WERI-Rb-1 (cell line): Measurements from ENCODE around the gene FFAR4.

Experiments used
- DNase-seq: peaks from one replicate; pipeline ENCODE4 v3.0.0-alpha.2; 2020
- H3K27ac ChIP-seq: fragments of 250-450 bp; sonication (Bioruptor Pico); 2 replicates; pipeline ENCODE4 v1.5.1; 2020; ENCODE audit warnings: mild to moderate bottlenecking, moderate library complexity
- H3K27me3 ChIP-seq: fragments of 250-450 bp; sonication (Bioruptor Pico); 2 replicates; pipeline ENCODE4 v1.5.1; 2021; ENCODE audit warnings: mild to moderate bottlenecking, low read depth, moderate library complexity; ENCODE audit not compliant: insufficient read depth, severe bottlenecking
- H3K36me3 ChIP-seq: fragments of 250-450 bp; sonication (Bioruptor Pico); 2 replicates; pipeline ENCODE4 v1.5.1; 2020; ENCODE audit warnings: mild to moderate bottlenecking, moderate library complexity
- H3K4me3 ChIP-seq: 2 replicates; pipeline ENCODE4 v1.5.1; 2011; ENCODE audit warnings: low read depth, mild to moderate bottlenecking, control low read depth, low read length
- H3K9me3 ChIP-seq: fragments of 250-450 bp; sonication (Bioruptor Pico); 2 replicates; pipeline ENCODE4 v1.5.1; 2021; ENCODE audit warnings: mild to moderate bottlenecking, moderate library complexity; ENCODE audit not compliant: severe bottlenecking
- CTCF ChIP-seq: IDR thresholded peaks from 2 replicates; pipeline ENCODE4 v1.5.1; 2011; ENCODE audit warnings: low read depth, mild to moderate bottlenecking, control low read depth, inconsistent platforms, low read length

Gene FFAR4

GRCh38 chr10:93615576-93616235 lies 49.2 kb downstream of the FFAR4 start:
- Histone ChIP-seq H3K4me3 (no peak overlapping the region), H3K36me3 (no peaks in the 10 kb centered on the region), H3K27me3 (no peaks in the 10 kb centered on the region), H3K9me3 (no peaks in the 10 kb centered on the region), H3K27ac (peak overlapping the region; percentile 88)
- no peak for TF ChIP-seq CTCF
- no peak for DNase-seq

- no peak overlapping the region for H3K27ac ChIP-seq
- H3K4me3 ChIP-seq: no peak overlapping the region
- no peak for TF ChIP-seq CTCF
- no peaks in the 10 kb centered on the region for H3K27me3 ChIP-seq
- no peaks in the 10 kb centered on the region for H3K9me3 ChIP-seq
- no peak for DNase-seq
- H3K36me3 ChIP-seq: peaks cover 13% of the 10 kb centered on the region
Observed at GRCh38 chr10:93620925-93621324, 54.5 kb downstream of the FFAR4 start.

GRCh38 chr10:93622942-93623341 lies 56.5 kb downstream of the FFAR4 start:
- no peaks in the 10 kb centered on the region for H3K9me3 ChIP-seq
- TF ChIP-seq CTCF: no peak
- H3K27ac ChIP-seq: no peak overlapping the region
- H3K27me3 ChIP-seq: no peaks in the 10 kb centered on the region
- DNase-seq: no peak
- H3K36me3 ChIP-seq: peaks cover 13% of the 10 kb centered on the region
- H3K4me3 ChIP-seq: no peak overlapping the region

- Histone ChIP-seq H3K4me3 (no peak overlapping the region), H3K27me3 (no peaks in the 10 kb centered on the region), H3K9me3 (no peaks in the 10 kb centered on the region), H3K36me3 (peaks cover 19% of the 10 kb centered on the region), H3K27ac (no peak overlapping the region)
- TF ChIP-seq CTCF: no peak
- no peak for DNase-seq
Observed at GRCh38 chr10:93628858-93629257, 62.4 kb downstream of the FFAR4 start.

GRCh38 chr10:93629647-93630305 lies 63.3 kb downstream of the FFAR4 start:
- Histone ChIP-seq H3K36me3 (peaks cover 13% of the 10 kb centered on the region), H3K27ac (peak overlapping the region; percentile 56), H3K9me3 (no peaks in the 10 kb centered on the region), H3K27me3 (no peaks in the 10 kb centered on the region), H3K4me3 (no peak overlapping the region)
- no peak for TF ChIP-seq CTCF
- DNase-seq: no peak
